Skeletal muscle tissue (tissue), 4 donors: Measurements from ENCODE around the gene BMI1. TPM values are rescaled to one million over a fixed set of nuclear protein-coding genes. Genes with fewer than 3 reads are reported as not detected.

Experiments
- H3K27ac ChIP-seq: one replicate; pipeline ENCODE4 v1.7.0; 2013; ENCODE audit warnings: mild to moderate bottlenecking, low read depth, low read length, inconsistent platforms
- H3K27me3 ChIP-seq, 3 donors: one replicate each; pipeline ENCODE4 v1.7.0; 2013; ENCODE audit warnings: low read length in 3 of 3; ENCODE audit not compliant: control insufficient read depth in 3 of 3, insufficient read depth in 3 of 3
- H3K36me3 ChIP-seq, 3 donors: one replicate each; pipeline ENCODE4 v1.7.0; 2013; ENCODE audit warnings: low read length in 3 of 3; ENCODE audit not compliant: control insufficient read depth in 3 of 3, insufficient read depth in 3 of 3
- H3K4me1 ChIP-seq, 3 donors: one replicate each; pipeline ENCODE4 v1.7.0; 2013; ENCODE audit warnings: low read length in 3 of 3, mild to moderate bottlenecking in 3 of 3; ENCODE audit not compliant: control insufficient read depth in 3 of 3, insufficient read depth in 3 of 3
- H3K4me3 ChIP-seq, 3 donors: one replicate each; pipeline ENCODE4 v1.7.0; 2013; ENCODE audit warnings: low read length in 3 of 3
- H3K9ac ChIP-seq, 3 donors: one replicate each; pipeline ENCODE4 v1.7.0; 2013; ENCODE audit warnings: low read length in 3 of 3, mild to moderate bottlenecking in 3 of 3, moderate library complexity in 2 of 3, low read depth in 1 of 3
- H3K9me3 ChIP-seq, 3 donors: one replicate each; pipeline ENCODE4 v1.7.0; 2013; ENCODE audit warnings: low read length in 3 of 3; ENCODE audit not compliant: control insufficient read depth in 3 of 3
- total RNA-seq: library from RNA; depleted of rRNA; stranded (reverse); fragments of >200 nt; gene quantifications from one replicate; pipeline ENCODE4 v1.2.3, GENCODE V29; 2014
- donor health status: Osteomylitis.

Gene BMI1
- total RNA-seq, 1 donor from 2014 or later: 31.3 TPM

- no peaks in the 10 kb centered on the region for H3K27me3 ChIP-seq
- H3K4me3 ChIP-seq: no peak overlapping the region
- peak overlapping the region in 1 of 3 donors; percentile 14 for H3K9ac ChIP-seq
- no peaks in the 10 kb centered on the region for H3K36me3 ChIP-seq
- H3K4me1 ChIP-seq: no peaks in the 10 kb centered on the region
- no peak overlapping the region for H3K27ac ChIP-seq
- no peaks in the 10 kb centered on the region for H3K9me3 ChIP-seq
Measured at GRCh38 chr10:22365233-22365632, 44.3 kb downstream of the BMI1 start.

- H3K9me3 ChIP-seq: no peaks in the 10 kb centered on the region
- H3K27ac ChIP-seq: no peak overlapping the region
Measured at GRCh38 chr10:22365644-22366434, 44.9 kb downstream of the BMI1 start.

GRCh38 chr10:22366435-22366703 is 45.5 kb downstream of the BMI1 start:
- Histone ChIP-seq H3K27ac (no peak overlapping the region), H3K9me3 (no peaks in the 10 kb centered on the region), H3K27me3 (no peaks in the 10 kb centered on the region), H3K4me1 (no peaks in the 10 kb centered on the region), H3K9ac (no peak overlapping the region), H3K36me3 (no peaks in the 10 kb centered on the region), H3K4me3 (no peak overlapping the region)

More at GRCh38 chr10:22365644-22366434, 44.9 kb downstream of the BMI1 start:
- Histone ChIP-seq H3K9ac (no peak overlapping the region), H3K36me3 (no peaks in the 10 kb centered on the region), H3K4me3 (no peak overlapping the region), H3K4me1 (no peaks in the 10 kb centered on the region), H3K27me3 (no peaks in the 10 kb centered on the region)

- Histone ChIP-seq H3K4me3 (no peak overlapping the region), H3K4me1 (no peaks in the 10 kb centered on the region), H3K27ac (no peak overlapping the region), H3K9me3 (no peaks in the 10 kb centered on the region), H3K36me3 (no peaks in the 10 kb centered on the region), H3K27me3 (no peaks in the 10 kb centered on the region), H3K9ac (no peak overlapping the region)
Measured at GRCh38 chr10:22366771-22367170, 45.9 kb downstream of the BMI1 start.

- Histone ChIP-seq H3K4me1 (no peaks in the 10 kb centered on the region), H3K4me3 (no peak overlapping the region), H3K9ac (no peak overlapping the region), H3K36me3 (no peaks in the 10 kb centered on the region), H3K27ac (no peak overlapping the region), H3K9me3 (no peaks in the 10 kb centered on the region), H3K27me3 (no peaks in the 10 kb centered on the region)
Measured at GRCh38 chr10:22367471-22367870, 46.6 kb downstream of the BMI1 start.

GRCh38 chr10:22368402-22368801 is 47.5 kb downstream of the BMI1 start:
- Histone ChIP-seq H3K9me3 (no peaks in the 10 kb centered on the region), H3K4me3 (no peak overlapping the region), H3K4me1 (peaks cover 0 to 2% (median 0%) of the 10 kb centered on the region in 3 donors), H3K36me3 (no peaks in the 10 kb centered on the region), H3K27ac (no peak overlapping the region), H3K9ac (no peak overlapping the region), H3K27me3 (no peaks in the 10 kb centered on the region)

GRCh38 chr10:22368981-22369380 is 48.1 kb downstream of the BMI1 start:
- peaks cover 0 to 2% (median 0%) of the 10 kb centered on the region in 3 donors for H3K4me1 ChIP-seq
- no peaks in the 10 kb centered on the region for H3K9me3 ChIP-seq
- no peaks in the 10 kb centered on the region for H3K27me3 ChIP-seq
- H3K4me3 ChIP-seq: no peak overlapping the region
- no peaks in the 10 kb centered on the region for H3K36me3 ChIP-seq
- H3K9ac ChIP-seq: no peak overlapping the region
- H3K27ac ChIP-seq: no peak overlapping the region

- Histone ChIP-seq H3K27ac (no peak overlapping the region), H3K9me3 (no peaks in the 10 kb centered on the region), H3K27me3 (no peaks in the 10 kb centered on the region), H3K36me3 (no peaks in the 10 kb centered on the region), H3K4me3 (no peak overlapping the region), H3K9ac (no peak overlapping the region), H3K4me1 (peaks cover 0 to 2% (median 0%) of the 10 kb centered on the region in 3 donors)
Measured at GRCh38 chr10:22369434-22370072, 48.7 kb downstream of the BMI1 start.

- Histone ChIP-seq H3K4me1 (peaks cover 0 to 2% (median 0%) of the 10 kb centered on the region in 3 donors), H3K36me3 (no peaks in the 10 kb centered on the region), H3K4me3 (no peak overlapping the region), H3K27ac (no peak overlapping the region), H3K27me3 (no peaks in the 10 kb centered on the region), H3K9ac (no peak overlapping the region), H3K9me3 (no peaks in the 10 kb centered on the region)
Measured at GRCh38 chr10:22370320-22370719, 49.4 kb downstream of the BMI1 start.

- Histone ChIP-seq H3K4me3 (no peak overlapping the region), H3K4me1 (peaks cover 0 to 2% (median 0%) of the 10 kb centered on the region in 3 donors), H3K9ac (no peak overlapping the region), H3K27ac (no peak overlapping the region), H3K9me3 (no peaks in the 10 kb centered on the region), H3K27me3 (peaks cover 0 to 3% (median 0%) of the 10 kb centered on the region in 3 donors), H3K36me3 (no peaks in the 10 kb centered on the region)
Measured at GRCh38 chr10:22372298-22372697, 51.4 kb downstream of the BMI1 start.
